GM21529 (cell line): ENCODE results near the gene ACCSL.

Experiments used
- ATAC-seq: cut with Tn5 transposase; IDR thresholded peaks from one replicate; pipeline ENCODE4 v1.9.1; 2021; ENCODE audit not compliant: unreplicated experiment

Gene ACCSL

GRCh38 chr11:44017443-44018126 is 30.2 kb upstream of the ACCSL start:
- no peak for ATAC-seq

- no peak for ATAC-seq
These were observed 29.7 kb upstream of the ACCSL start for GRCh38 chr11:44018127-44018521.

GRCh38 chr11:44018829-44019228 is 29.0 kb upstream of the ACCSL start:
- no peak for ATAC-seq

GRCh38 chr11:44024977-44025376 is 22.8 kb upstream of the ACCSL start:
- no peak for ATAC-seq

GRCh38 chr11:44025727-44026126 is 22.1 kb upstream of the ACCSL start:
- no peak for ATAC-seq

- no peak for ATAC-seq
These were observed 19.4 kb upstream of the ACCSL start for GRCh38 chr11:44028401-44028800.

- ATAC-seq: no peak
These were observed 18.8 kb upstream of the ACCSL start for GRCh38 chr11:44028816-44029506.

- no peak for ATAC-seq
These were observed 18.3 kb upstream of the ACCSL start for GRCh38 chr11:44029507-44029845.

- no peak for ATAC-seq
These were observed 17.5 kb upstream of the ACCSL start for GRCh38 chr11:44029977-44030911.

- no peak for ATAC-seq
These were observed 16.8 kb upstream of the ACCSL start for GRCh38 chr11:44030996-44031395.

- ATAC-seq: no peak
These were observed 16.2 kb upstream of the ACCSL start for GRCh38 chr11:44031549-44031948.

GRCh38 chr11:44032299-44033085 is 15.3 kb upstream of the ACCSL start:
- ATAC-seq: no peak

- no peak for ATAC-seq
These were observed 14.3 kb upstream of the ACCSL start for GRCh38 chr11:44033411-44033850.

GRCh38 chr11:44033856-44034255 is 13.9 kb upstream of the ACCSL start:
- ATAC-seq: no peak

GRCh38 chr11:44034639-44035038 is 13.1 kb upstream of the ACCSL start:
- ATAC-seq: no peak

GRCh38 chr11:44036811-44037657 is 10.7 kb upstream of the ACCSL start:
- ATAC-seq: peak; percentile 91

GRCh38 chr11:44037658-44037998 is 10.2 kb upstream of the ACCSL start:
- no peak for ATAC-seq

- ATAC-seq: no peak
These were observed 4.6 kb upstream of the ACCSL start for GRCh38 chr11:44043157-44043556.

GRCh38 chr11:44046182-44046581 is 1.6 kb upstream of the ACCSL start:
- ATAC-seq: no peak

GRCh38 chr11:44047298-44047697 is 483 bp upstream of the ACCSL start:
- ATAC-seq: no peak
